SK-N-SH treated with all-trans-retinoic acid at 6 μM for 48 hours (cell line): ENCODE data around the gene DROSHA.

Experiments used
- ATAC-seq: fragments of 200-7000 bp; cut with Tn5 transposase; 3 replicates; pipeline ENCODE4 v1.9.1; 2020; ENCODE audit warnings: mild to moderate bottlenecking, moderate library complexity
- ARNTL ChIP-seq: fragments of 450-650 bp; formaldehyde crosslinking; IDR thresholded peaks from 2 replicates; pipeline ENCODE4 v1.5.0; 2020; ENCODE audit warnings: low read depth, mild to moderate bottlenecking, moderate library complexity, borderline replicate concordance
- CREB5 ChIP-seq: fragments of 250-450 bp; sonication (Bioruptor Pico); IDR thresholded peaks from 2 replicates; pipeline ENCODE4 v1.5.1; 2020; ENCODE audit warnings: low read depth, mild to moderate bottlenecking, moderate library complexity
- CSDC2 ChIP-seq: fragments of 250-450 bp; sonication (Bioruptor Pico); IDR thresholded peaks from 2 replicates; pipeline ENCODE4 v1.5.0; 2020; ENCODE audit warnings: mild to moderate bottlenecking, moderate library complexity
- ESRRG ChIP-seq: fragments of 250-450 bp; sonication (Bioruptor Pico); IDR thresholded peaks from 2 replicates; pipeline ENCODE4 v1.6.1; 2021; ENCODE audit warnings: mild to moderate bottlenecking
- GLIS3 ChIP-seq: fragments of 250-450 bp; sonication (Bioruptor Pico); IDR thresholded peaks from 2 replicates; pipeline ENCODE4 v1.5.0; 2020; ENCODE audit warnings: mild to moderate bottlenecking, moderate library complexity
- ISL1 ChIP-seq: fragments of 250-450 bp; sonication (Bioruptor Pico); IDR thresholded peaks from 2 replicates; pipeline ENCODE4 v2.1.2; 2022; ENCODE audit warnings: mild to moderate bottlenecking, moderate library complexity
- OSR1 ChIP-seq: fragments of 250-450 bp; sonication (Bioruptor Pico); IDR thresholded peaks from 2 replicates; pipeline ENCODE4 v1.8.0; 2022; ENCODE audit warnings: moderate library complexity, mild to moderate bottlenecking, inconsistent platforms
- POU6F1 ChIP-seq: fragments of 250-450 bp; sonication (Bioruptor Pico); IDR thresholded peaks from 2 replicates; pipeline ENCODE4 v1.8.0; 2021; ENCODE audit warnings: low read depth, mild to moderate bottlenecking, moderate library complexity, borderline replicate concordance
- PPARA ChIP-seq: fragments of 250-450 bp; sonication (Bioruptor Pico); IDR thresholded peaks from 2 replicates; pipeline ENCODE4 v1.5.0; 2020; ENCODE audit warnings: mild to moderate bottlenecking, borderline replicate concordance
- RARB ChIP-seq: fragments of 250-450 bp; sonication (Bioruptor Pico); IDR thresholded peaks from 2 replicates; pipeline ENCODE4 v1.8.0; 2021; ENCODE audit warnings: mild to moderate bottlenecking, moderate library complexity
- SNAI2 ChIP-seq: fragments of 250-450 bp; sonication (Bioruptor Pico); IDR thresholded peaks from 2 replicates; pipeline ENCODE4 v1.5.0; 2020; ENCODE audit warnings: mild to moderate bottlenecking, moderate library complexity
- TCF4 ChIP-seq: fragments of 250-450 bp; sonication (Bioruptor Pico); IDR thresholded peaks from 2 replicates; pipeline ENCODE4 v1.8.0; 2021; ENCODE audit warnings: mild to moderate bottlenecking, moderate library complexity, borderline replicate concordance
- TOX ChIP-seq: fragments of 250-450 bp; sonication (Bioruptor Pico); IDR thresholded peaks from 2 replicates; pipeline ENCODE4 v1.8.0; 2021; ENCODE audit warnings: mild to moderate bottlenecking, moderate library complexity, borderline replicate concordance
- ZC3H10 ChIP-seq: fragments of 250-450 bp; sonication (Bioruptor Pico); IDR thresholded peaks from 2 replicates; pipeline ENCODE4 v1.5.1; 2021; ENCODE audit warnings: mild to moderate bottlenecking, moderate library complexity
- ZFP30 ChIP-seq: fragments of 450-650 bp; formaldehyde crosslinking; IDR thresholded peaks from 2 replicates; pipeline ENCODE4 v1.5.0; 2022; ENCODE audit warnings: mild to moderate bottlenecking, moderate library complexity
- ZNF565 ChIP-seq: fragments of 450-650 bp; formaldehyde crosslinking; conservative IDR thresholded peaks from 2 replicates; pipeline ENCODE4 v1.5.0; 2020; ENCODE audit warnings: low read depth, mild to moderate bottlenecking, moderate library complexity
- ZNF70 ChIP-seq: fragments of 450-650 bp; formaldehyde crosslinking; IDR thresholded peaks from 2 replicates; pipeline ENCODE4 v1.5.0; 2020; ENCODE audit warnings: mild to moderate bottlenecking, moderate library complexity
- ZNF8 ChIP-seq: fragments of 450-650 bp; formaldehyde crosslinking; IDR thresholded peaks from 2 replicates; pipeline ENCODE4 v1.5.0; 2020; ENCODE audit warnings: mild to moderate bottlenecking, moderate library complexity
- TF ChIP-seq, protein P1 (sequence below): fragments of 250-450 bp; sonication (Bioruptor Pico); IDR thresholded peaks from 2 replicates; pipeline ENCODE4 v1.5.1; 2021; ENCODE audit warnings: mild to moderate bottlenecking, moderate library complexity
- TF ChIP-seq, protein P2 (sequence below): fragments of 250-450 bp; sonication (Bioruptor Pico); IDR thresholded peaks from 2 replicates; pipeline ENCODE4 v1.5.0; 2020; ENCODE audit warnings: mild to moderate bottlenecking, moderate library complexity

DROSHA gene

GRCh38 chr5:31469886-31470285 lies 62.0 kb downstream of the DROSHA start:
- ATAC-seq = no peak
- TF ChIP-seq ARNTL (CRISPR knock-in tag) (no peak), TOX (CRISPR knock-in tag) (no peak), ZNF565 (CRISPR knock-in tag) (no peak), ZC3H10 (CRISPR knock-in tag) (no peak), TCF4 (CRISPR knock-in tag) (no peak), RARB (CRISPR knock-in tag) (no peak), CSDC2 (CRISPR knock-in tag) (no peak)
- TF ChIP-seq, protein P1, sequence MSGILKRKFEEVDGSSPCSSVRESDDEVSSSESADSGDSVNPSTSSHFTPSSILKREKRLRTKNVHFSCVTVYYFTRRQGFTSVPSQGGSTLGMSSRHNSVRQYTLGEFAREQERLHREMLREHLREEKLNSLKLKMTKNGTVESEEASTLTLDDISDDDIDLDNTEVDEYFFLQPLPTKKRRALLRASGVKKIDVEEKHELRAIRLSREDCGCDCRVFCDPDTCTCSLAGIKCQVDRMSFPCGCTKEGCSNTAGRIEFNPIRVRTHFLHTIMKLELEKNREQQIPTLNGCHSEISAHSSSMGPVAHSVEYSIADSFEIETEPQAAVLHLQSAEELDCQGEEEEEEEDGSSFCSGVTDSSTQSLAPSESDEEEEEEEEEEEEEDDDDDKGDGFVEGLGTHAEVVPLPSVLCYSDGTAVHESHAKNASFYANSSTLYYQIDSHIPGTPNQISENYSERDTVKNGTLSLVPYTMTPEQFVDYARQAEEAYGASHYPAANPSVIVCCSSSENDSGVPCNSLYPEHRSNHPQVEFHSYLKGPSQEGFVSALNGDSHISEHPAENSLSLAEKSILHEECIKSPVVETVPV (CRISPR knock-in tag) = no peak

- no peak for ATAC-seq
Observed at GRCh38 chr5:31469466-31469865, 62.4 kb downstream of the DROSHA start.

DNA sequence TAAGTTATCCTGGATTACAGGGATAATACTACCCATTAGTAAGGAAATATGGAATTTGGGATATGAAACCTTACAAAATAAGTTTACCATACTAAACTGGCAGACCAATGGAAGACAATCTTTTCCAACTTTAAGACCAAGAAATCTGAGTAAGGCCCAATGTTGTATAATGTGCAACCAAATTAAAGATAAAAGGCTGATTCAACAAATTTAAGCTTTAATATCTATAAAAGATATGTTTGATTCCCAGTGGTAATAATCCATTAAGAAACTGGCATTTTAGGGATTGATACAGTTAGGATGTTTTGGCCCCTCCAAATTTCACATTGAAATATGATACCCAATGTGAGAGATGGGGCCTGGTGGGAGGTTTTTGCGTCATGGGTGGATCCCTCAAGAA lies 66.6 kb downstream of the DROSHA start:
- TF ChIP-seq ZFP30 (no peak), PPARA (CRISPR knock-in tag) (no peak), ESRRG (CRISPR knock-in tag) (no peak), ZNF70 (CRISPR knock-in tag) (no peak), TCF4 (CRISPR knock-in tag) (no peak), POU6F1 (CRISPR knock-in tag) (no peak), TOX (CRISPR knock-in tag) (no peak), ZNF8 (CRISPR knock-in tag) (no peak), ARNTL (CRISPR knock-in tag) (no peak)
- ATAC-seq = no peak

More at GRCh38 chr5:31469466-31469865, 62.4 kb downstream of the DROSHA start:
- TF ChIP-seq PPARA (CRISPR knock-in tag) = no peak
- TF ChIP-seq ZNF70 (CRISPR knock-in tag) = no peak
- TF ChIP-seq SNAI2 (CRISPR knock-in tag) = no peak
- TF ChIP-seq ISL1 (CRISPR knock-in tag) = no peak
- no peak for TF ChIP-seq GLIS3 (CRISPR knock-in tag)
- TF ChIP-seq OSR1 (CRISPR knock-in tag) = no peak
- TF ChIP-seq ZNF565 (CRISPR knock-in tag) = no peak
- no peak for TF ChIP-seq CSDC2 (CRISPR knock-in tag)
- TF ChIP-seq ARNTL (CRISPR knock-in tag) = no peak
- TF ChIP-seq, protein P2, sequence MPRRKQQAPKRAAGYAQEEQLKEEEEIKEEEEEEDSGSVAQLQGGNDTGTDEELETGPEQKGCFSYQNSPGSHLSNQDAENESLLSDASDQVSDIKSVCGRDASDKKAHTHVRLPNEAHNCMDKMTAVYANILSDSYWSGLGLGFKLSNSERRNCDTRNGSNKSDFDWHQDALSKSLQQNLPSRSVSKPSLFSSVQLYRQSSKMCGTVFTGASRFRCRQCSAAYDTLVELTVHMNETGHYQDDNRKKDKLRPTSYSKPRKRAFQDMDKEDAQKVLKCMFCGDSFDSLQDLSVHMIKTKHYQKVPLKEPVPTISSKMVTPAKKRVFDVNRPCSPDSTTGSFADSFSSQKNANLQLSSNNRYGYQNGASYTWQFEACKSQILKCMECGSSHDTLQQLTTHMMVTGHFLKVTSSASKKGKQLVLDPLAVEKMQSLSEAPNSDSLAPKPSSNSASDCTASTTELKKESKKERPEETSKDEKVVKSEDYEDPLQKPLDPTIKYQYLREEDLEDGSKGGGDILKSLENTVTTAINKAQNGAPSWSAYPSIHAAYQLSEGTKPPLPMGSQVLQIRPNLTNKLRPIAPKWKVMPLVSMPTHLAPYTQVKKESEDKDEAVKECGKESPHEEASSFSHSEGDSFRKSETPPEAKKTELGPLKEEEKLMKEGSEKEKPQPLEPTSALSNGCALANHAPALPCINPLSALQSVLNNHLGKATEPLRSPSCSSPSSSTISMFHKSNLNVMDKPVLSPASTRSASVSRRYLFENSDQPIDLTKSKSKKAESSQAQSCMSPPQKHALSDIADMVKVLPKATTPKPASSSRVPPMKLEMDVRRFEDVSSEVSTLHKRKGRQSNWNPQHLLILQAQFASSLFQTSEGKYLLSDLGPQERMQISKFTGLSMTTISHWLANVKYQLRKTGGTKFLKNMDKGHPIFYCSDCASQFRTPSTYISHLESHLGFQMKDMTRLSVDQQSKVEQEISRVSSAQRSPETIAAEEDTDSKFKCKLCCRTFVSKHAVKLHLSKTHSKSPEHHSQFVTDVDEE = no peak
- TF ChIP-seq, all 23 proteins: peak for 0

DNA sequence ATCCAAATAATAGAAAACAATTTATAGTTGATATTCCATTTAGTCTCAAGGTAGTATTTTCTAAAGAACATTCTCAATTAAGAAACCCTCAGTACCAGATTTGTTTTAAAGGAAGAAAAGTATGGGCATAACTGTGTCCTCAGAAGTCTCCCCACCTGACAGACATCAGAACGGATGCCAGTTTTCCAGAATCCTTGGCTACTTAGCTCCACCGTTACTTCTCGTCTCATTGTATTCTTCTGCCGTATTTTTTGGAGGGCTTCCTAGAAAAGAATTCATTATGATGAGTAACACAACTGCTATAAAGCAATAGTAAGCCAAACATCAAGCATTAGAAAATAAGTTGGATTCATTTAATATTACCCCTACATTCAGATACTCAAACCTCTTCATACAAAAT lies 67.8 kb downstream of the DROSHA start:
- ATAC-seq = no peak
- TF ChIP-seq CREB5 (CRISPR knock-in tag) (no peak), CSDC2 (CRISPR knock-in tag) (no peak), POU6F1 (CRISPR knock-in tag) (no peak), RARB (CRISPR knock-in tag) (no peak), ZFP30 (no peak)
